ENCODE data around the gene OR51D1.

DNA sequence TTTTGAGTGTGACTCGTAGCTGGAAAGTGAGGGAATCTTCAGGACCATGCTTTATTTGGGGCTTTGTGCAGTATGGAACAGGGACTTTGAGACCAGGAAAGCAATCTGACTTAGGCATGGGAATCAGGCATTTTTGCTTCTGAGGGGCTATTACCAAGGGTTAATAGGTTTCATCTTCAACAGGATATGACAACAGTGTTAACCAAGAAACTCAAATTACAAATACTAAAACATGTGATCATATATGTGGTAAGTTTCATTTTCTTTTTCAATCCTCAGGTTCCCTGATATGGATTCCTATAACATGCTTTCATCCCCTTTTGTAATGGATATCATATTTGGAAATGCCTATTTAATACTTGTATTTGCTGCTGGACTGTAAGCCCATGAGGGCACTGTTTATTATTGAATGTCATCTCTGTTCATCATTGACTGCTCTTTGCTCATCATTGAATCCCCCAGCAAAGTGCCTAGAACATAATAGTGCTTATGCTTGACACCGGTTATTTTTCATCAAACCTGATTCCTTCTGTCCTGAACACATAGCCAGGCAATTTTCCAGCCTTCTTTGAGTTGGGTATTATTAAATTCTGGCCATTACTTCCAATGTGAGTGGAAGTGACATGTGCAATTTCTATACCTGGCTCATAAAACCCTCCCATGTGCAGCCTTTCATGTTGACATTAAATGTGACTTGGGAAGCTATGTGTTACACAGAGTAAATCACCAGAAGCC lies 17.5 kb downstream of the OR51D1 start:
- TF ChIP-seq TAF7 (optimal IDR thresholded peaks at IDR 0.05; ENCODE audit: borderline replicate concordance, low read depth, low read length): no peak
- TF ChIP-seq YY1 (IDR thresholded peaks at IDR 0.05; ENCODE audit: low read depth, low read length): no peak
- no peak for TF ChIP-seq SIN3A (conservative IDR thresholded peaks at IDR 0.05 in 1 of 2, IDR thresholded peaks at IDR 0.05 in 1 of 2; ENCODE audit: low read depth in 1 of 2, low read length in 2 of 2)
- TF ChIP-seq MAX (IDR thresholded peaks at IDR 0.05): no peak
- TF ChIP-seq EZH2 (IDR thresholded peaks at IDR 0.05; ENCODE audit: low read depth, low read length, severe bottlenecking): no peak
- no peak for TF ChIP-seq SUZ12 (IDR thresholded peaks at IDR 0.05; ENCODE audit: low read length)
- TF ChIP-seq TAF1 (IDR thresholded peaks at IDR 0.05; ENCODE audit: low read depth, low read length): no peak
- TF ChIP-seq CTCF (IDR thresholded peaks at IDR 0.05; ENCODE audit: control extremely low read depth in 1 of 3, insufficient read depth in 1 of 3, low read depth in 1 of 3, low read length in 3 of 3): no peak
- TF ChIP-seq POLR2AphosphoS5 (IDR thresholded peaks at IDR 0.05; ENCODE audit: low read depth, low read length): no peak
- TF ChIP-seq CHD2 (IDR thresholded peaks at IDR 0.05; ENCODE audit: low read length): no peak
